Keratinocyte (primary cell): ENCODE data around the gene R3HCC1L. TPM values are rescaled to one million over a fixed set of nuclear protein-coding genes. Genes with fewer than 3 reads are reported as not detected.

Experiments used
- DNase-seq: peaks from one replicate; pipeline ENCODE4 v3.0.0-alpha.2; 2011; ENCODE audit warnings: low read depth, missing footprints, low spot score
- FAIRE-seq: peaks from 2 replicates; lab custom pipeline; 2011; peaks lifted over from hg19 to GRCh38; lab: Jason Lieb, UNC
- H2AFZ ChIP-seq: 2 replicates; pipeline ENCODE4 v1.6.0; 2012; ENCODE audit warnings: low read length, control low read depth, inconsistent platforms; ENCODE audit not compliant: control insufficient read depth
- H3K27ac ChIP-seq: 2 replicates; pipeline ENCODE4 v1.5.1; 2011; ENCODE audit warnings: low read length; ENCODE audit not compliant: control insufficient read depth, insufficient read depth
- H3K27me3 ChIP-seq: 3 replicates; pipeline ENCODE4 v1.6.0; 2011; ENCODE audit warnings: low read length; ENCODE audit not compliant: control insufficient read depth, insufficient read depth; ENCODE audit errors: extremely low read depth
- H3K36me3 ChIP-seq, 2 experiments: 2 replicates in 1 of 2; 3 replicates in 1 of 2; pipeline ENCODE4 v1.5.1; 2011; ENCODE audit warnings: low read length in 2 of 2, mild to moderate bottlenecking in 1 of 2; ENCODE audit not compliant: control insufficient read depth in 2 of 2, insufficient read depth in 2 of 2; ENCODE audit errors: extremely low read depth in 1 of 2
- H3K4me1 ChIP-seq: 3 replicates; pipeline ENCODE4 v1.5.1; 2011; ENCODE audit warnings: low read length; ENCODE audit not compliant: control insufficient read depth, insufficient read depth; ENCODE audit errors: extremely low read depth
- H3K4me2 ChIP-seq: 3 replicates; pipeline ENCODE4 v1.6.0; 2011; ENCODE audit warnings: low read depth, low read length; ENCODE audit not compliant: control insufficient read depth, insufficient read depth; ENCODE audit errors: extremely low read depth
- H3K4me3 ChIP-seq, 3 experiments: fragments of 200-600 bp in 1 of 3; sonication (generic) in 1 of 3; 2 replicates in 2 of 3; 3 replicates in 1 of 3; pipeline ENCODE4 v1.5.1; 2011 to 2016; ENCODE audit warnings: low read length in 3 of 3, mild to moderate bottlenecking in 3 of 3, control low read depth in 2 of 3, inconsistent platforms in 1 of 3, low read depth in 1 of 3, mixed read lengths in 1 of 3, mixed run types in 1 of 3, moderate library complexity in 1 of 3; ENCODE audit not compliant: control insufficient read depth in 2 of 3, insufficient read depth in 2 of 3; ENCODE audit errors: extremely low read depth in 1 of 3
- H3K79me2 ChIP-seq: 2 replicates; pipeline ENCODE4 v1.6.0; 2012; ENCODE audit warnings: low read length; ENCODE audit not compliant: control insufficient read depth, insufficient read depth
- H3K9ac ChIP-seq: 3 replicates; pipeline ENCODE4 v1.6.0; 2011; ENCODE audit warnings: low read length; ENCODE audit not compliant: control insufficient read depth, insufficient read depth; ENCODE audit errors: extremely low read depth
- H3K9me1 ChIP-seq: 3 replicates; pipeline ENCODE4 v1.6.0; 2011; ENCODE audit warnings: low read length; ENCODE audit not compliant: control insufficient read depth, insufficient read depth; ENCODE audit errors: extremely low read depth
- H3K9me3 ChIP-seq: 2 replicates; pipeline ENCODE4 v1.5.1; 2012; ENCODE audit warnings: low read depth, low read length; ENCODE audit not compliant: control insufficient read depth
- H4K20me1 ChIP-seq: 3 replicates; pipeline ENCODE4 v1.6.0; 2011; ENCODE audit warnings: low read length; ENCODE audit not compliant: control insufficient read depth, insufficient read depth; ENCODE audit errors: extremely low read depth
- CTCF ChIP-seq, 3 experiments: IDR thresholded peaks in 1 of 3; conservative IDR thresholded peaks in 1 of 3; optimal IDR thresholded peaks in 1 of 3; 2 replicates in 2 of 3; 3 replicates in 1 of 3; pipeline versions ENCODE3 to v1.5.1; 2011; ENCODE audit warnings: low read length in 3 of 3, mild to moderate bottlenecking in 3 of 3, moderate library complexity in 2 of 3, control low read depth in 1 of 3, inconsistent platforms in 1 of 3; ENCODE audit not compliant: insufficient read depth in 2 of 3; ENCODE audit errors: extremely low read depth in 1 of 3
- EZH2 ChIP-seq: IDR thresholded peaks from one replicate; pipeline ENCODE4 v1.6.1; 2012; ENCODE audit warnings: inconsistent platforms, mild to moderate bottlenecking, low read length, moderate library complexity
- dilution Hi-C: fragments of 300-500 bp; cut with MboI; formaldehyde crosslinking; loops from one replicate; pipeline ENCODE4 v1.7.0; 2020; ENCODE audit warnings: low sequenced_read_pairs; ENCODE audit not compliant: extremely low pct_ligation_motif_present
- polyA plus RNA-seq, 5 experiments: library from polyadenylated mRNA; depleted of rRNA in 3 of 5; stranded (reverse) in 3 of 5; stranded (forward) in 1 of 5; unstranded in 1 of 5; fragments of >200 nt; gene quantifications; 1 replicate in 1 of 5; 2 replicates in 3 of 5; 3 replicates in 1 of 5; pipeline versions ENCODE4 v1.2.1 to v1.2.3, GENCODE V29; 2011 to 2012; ENCODE audit warnings: missing spikeins in 2 of 5, low read depth in 1 of 5, low replicate concordance in 1 of 5

R3HCC1L gene
- polyA plus RNA-seq, 1 donor (not counting 4 experiments of a cell fraction or from before 2014, with no cell fraction given): 11.7 TPM

GRCh38 chr10:98170249-98171117 is 36.0 kb downstream of the R3HCC1L start:
- dilution Hi-C loops: no loop called here
- TF ChIP-seq EZH2 (no peak), CTCF (optimal IDR thresholded peaks at IDR 0.05 in 1 of 3, IDR thresholded peaks at IDR 0.05 in 1 of 3, conservative IDR thresholded peaks at IDR 0.05 in 1 of 3; ENCODE audit: extremely low read depth in 1 of 3, insufficient read depth in 2 of 3, low read length in 3 of 3) (peak; percentile 71 to 83 (median 75))
- no peaks in the 10 kb centered on the region for H3K9me3 ChIP-seq
- no peaks in the 10 kb centered on the region for H4K20me1 ChIP-seq
- no peaks in the 10 kb centered on the region for H3K4me1 ChIP-seq
- peak; percentile 13 for DNase-seq
- peaks cover 10 to 11% of the 10 kb centered on the region in 2 experiments for H3K36me3 ChIP-seq
- H3K27ac ChIP-seq: no peak overlapping the region
- H3K4me3 ChIP-seq: no peak overlapping the region
- H3K4me2 ChIP-seq: no peak overlapping the region
- H3K27me3 ChIP-seq: no peaks in the 10 kb centered on the region
- H2AFZ ChIP-seq: no peak overlapping the region
- no peak overlapping the region for H3K9ac ChIP-seq
- peak; percentile 78 for FAIRE-seq
- H3K9me1 ChIP-seq: no peaks in the 10 kb centered on the region
- H3K79me2 ChIP-seq: peaks cover 6% of the 10 kb centered on the region

GRCh38 chr10:98172073-98172472 is 37.6 kb downstream of the R3HCC1L start:
- H3K27me3 ChIP-seq: no peaks in the 10 kb centered on the region
- no peak overlapping the region for H3K4me3 ChIP-seq
- no peaks in the 10 kb centered on the region for H3K4me1 ChIP-seq
- H3K9me3 ChIP-seq: no peaks in the 10 kb centered on the region
- no peak overlapping the region for H3K27ac ChIP-seq
- DNase-seq (no peak), FAIRE-seq (no peak)
- no peak for TF ChIP-seq EZH2
- TF ChIP-seq CTCF (optimal IDR thresholded peaks at IDR 0.05 in 1 of 3, IDR thresholded peaks at IDR 0.05 in 1 of 3, conservative IDR thresholded peaks at IDR 0.05 in 1 of 3; ENCODE audit: extremely low read depth in 1 of 3, insufficient read depth in 2 of 3, low read length in 3 of 3): no peak
- peaks cover 7 to 11% of the 10 kb centered on the region in 2 experiments for H3K36me3 ChIP-seq
- H3K9ac ChIP-seq: no peak overlapping the region
- H3K4me2 ChIP-seq: no peak overlapping the region
- dilution Hi-C loops: no loop called here
- peaks cover 14% of the 10 kb centered on the region for H3K79me2 ChIP-seq
- no peaks in the 10 kb centered on the region for H3K9me1 ChIP-seq
- no peaks in the 10 kb centered on the region for H4K20me1 ChIP-seq
- no peak overlapping the region for H2AFZ ChIP-seq
